Measurements from ENCODE around the gene CRYGD.
"Not testable (repeated sequence)": the region's sequence is repeated elsewhere in the genome, so short reads cannot be mapped to it uniquely, and the experiment has no call there.

CRYGD gene

GRCh38 chr2:208129744-208130711 lies 5.7 kb upstream of the CRYGD start, which contains the start of gene CRYGC:
Gene CRYGC, minus strand, starts transcription at chr2:208129828. Its CDS starts 36 bp downstream, at chr2:208129792.
- DNase-seq (ENCODE audit: low spot score), result no peak

- no peak for DNase-seq (ENCODE audit: low spot score)
These were observed 3.8 kb upstream of the CRYGD start for GRCh38 chr2:208128136-208128535.

GRCh38 chr2:208127090-208127489 lies 2.8 kb upstream of the CRYGD start:
- no peak for DNase-seq (ENCODE audit: low spot score)

GRCh38 chr2:208125251-208125650 lies 927 bp upstream of the CRYGD start:
- no peak for DNase-seq (ENCODE audit: low spot score)

- DNase-seq (ENCODE audit: low spot score), result no peak
These were observed 2.1 kb downstream of the CRYGD start for GRCh38 chr2:208122248-208122647.

GRCh38 chr2:208118918-208119317 lies 5.4 kb downstream of the CRYGD start:
- DNase-seq (ENCODE audit: low spot score), result no peak

- not testable (repeated sequence) for DNase-seq (ENCODE audit: low spot score)
These were observed 6.9 kb downstream of the CRYGD start for GRCh38 chr2:208117390-208117789.

- no peak for DNase-seq (ENCODE audit: low spot score)
These were observed 11.4 kb downstream of the CRYGD start for GRCh38 chr2:208112969-208113368.

- DNase-seq (ENCODE audit: low spot score), result not testable (repeated sequence)
These were observed 12.0 kb downstream of the CRYGD start for GRCh38 chr2:208112273-208112745.

GRCh38 chr2:208103616-208104015 lies 20.7 kb downstream of the CRYGD start:
- no peak for DNase-seq (ENCODE audit: low spot score)

GRCh38 chr2:208101716-208102631 lies 22.4 kb downstream of the CRYGD start:
- no peak for DNase-seq (ENCODE audit: low spot score)

GRCh38 chr2:208099682-208100470 lies 24.4 kb downstream of the CRYGD start:
- no peak for DNase-seq (ENCODE audit: low spot score)

- not testable (repeated sequence) for DNase-seq (ENCODE audit: low spot score)
These were observed 25.6 kb downstream of the CRYGD start for GRCh38 chr2:208098701-208099100.

GRCh38 chr2:208098267-208098666 lies 26.1 kb downstream of the CRYGD start:
- no peak for DNase-seq (ENCODE audit: low spot score)

GRCh38 chr2:208097801-208098200 lies 26.5 kb downstream of the CRYGD start:
- no peak for DNase-seq (ENCODE audit: low spot score)

GRCh38 chr2:208097313-208097712 lies 27.0 kb downstream of the CRYGD start:
- no peak for DNase-seq (ENCODE audit: low spot score)

- DNase-seq (ENCODE audit: low spot score), result no peak
These were observed 28.2 kb downstream of the CRYGD start for GRCh38 chr2:208096080-208096479.

- no peak for DNase-seq (ENCODE audit: low spot score)
These were observed 31.2 kb downstream of the CRYGD start for GRCh38 chr2:208093128-208093527.

- DNase-seq (ENCODE audit: low spot score), result no peak
These were observed 32.1 kb downstream of the CRYGD start for GRCh38 chr2:208092093-208092832.

GRCh38 chr2:208090420-208090819 lies 33.9 kb downstream of the CRYGD start:
- DNase-seq (ENCODE audit: low spot score), result no peak

GRCh38 chr2:208086029-208086428 lies 38.3 kb downstream of the CRYGD start:
- DNase-seq (ENCODE audit: low spot score), result no peak

All from activated CD4-positive, alpha-beta T cell treated with anti-CD3 and anti-CD28 coated beads, Interleukin-2, Interleukin-4, amounts not matched to agents 100 ng/mL and 50 ng/mL, durations not matched to agents 16 hours and 8 hours (primary cell).